Measurements from ENCODE around the gene G3BP2. TPM values are rescaled to one million over a fixed set of nuclear protein-coding genes. Genes with fewer than 3 reads are reported as not detected.
"Not testable (repeated sequence)": the region's sequence is repeated elsewhere in the genome, so short reads cannot be mapped to it uniquely, and the experiment has no call there.

The G3BP2 gene
- polyA plus RNA-seq, 1 donor = 136 TPM

DNA sequence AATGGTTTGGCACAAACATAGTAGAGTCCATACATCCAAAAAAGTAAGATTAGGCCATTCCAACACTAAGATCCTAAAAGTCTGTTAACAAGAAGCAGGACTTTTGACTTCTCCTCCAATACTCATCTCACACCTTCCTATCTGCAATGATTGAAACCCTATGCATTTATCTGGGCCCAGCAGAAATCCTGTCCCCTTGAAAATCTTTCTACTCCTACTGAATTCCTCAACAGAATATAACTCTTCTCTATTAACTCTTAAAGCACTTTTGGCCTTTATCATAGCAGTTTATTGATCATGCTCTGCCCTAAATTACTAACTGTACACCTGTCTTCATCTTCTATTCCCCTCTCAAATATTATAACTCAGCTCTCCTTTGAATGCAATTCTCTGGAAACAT is 4.6 kb downstream of the G3BP2 start:
- H3K27ac ChIP-seq (ENCODE audit: low read length) = peak overlapping the region; percentile 54
- no peaks in the 10 kb centered on the region for H3K9me3 ChIP-seq (ENCODE audit: control insufficient read depth, low read depth, low read length)
- DNase-seq = no peak
- H3K36me3 ChIP-seq (ENCODE audit: control insufficient read depth, insufficient read depth, low read length) = no peaks in the 10 kb centered on the region
- no peaks in the 10 kb centered on the region for H3K27me3 ChIP-seq (ENCODE audit: control insufficient read depth, insufficient read depth, low read length)
- no peak overlapping the region for H3K4me3 ChIP-seq (ENCODE audit: low read length)
- peaks cover 22% of the 10 kb centered on the region for H3K4me1 ChIP-seq (ENCODE audit: control insufficient read depth, insufficient read depth, low read length)

DNA sequence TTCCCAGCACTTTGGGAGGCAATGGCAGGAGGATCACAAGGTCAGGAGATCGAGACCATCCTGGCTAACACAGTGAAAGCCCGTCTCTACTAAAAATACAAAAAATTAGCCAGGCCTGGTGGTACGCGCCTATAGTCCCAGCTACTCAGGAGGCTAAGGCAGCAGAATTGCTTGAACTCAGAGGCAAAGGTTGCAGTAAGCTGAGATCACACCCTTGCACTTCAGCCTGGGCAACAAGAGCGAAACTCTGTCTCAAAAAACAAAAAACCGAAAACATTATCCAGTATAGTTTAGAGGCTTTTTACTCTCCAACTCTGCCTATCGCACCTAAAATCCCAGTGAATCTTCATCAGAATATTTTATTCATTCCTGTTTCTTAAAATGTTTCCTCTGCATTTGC is 5.6 kb downstream of the G3BP2 start:
- not testable (repeated sequence) for H3K27me3 ChIP-seq (ENCODE audit: control insufficient read depth, insufficient read depth, low read length)
- peak; percentile 26 to 62 for DNase-seq

DNA sequence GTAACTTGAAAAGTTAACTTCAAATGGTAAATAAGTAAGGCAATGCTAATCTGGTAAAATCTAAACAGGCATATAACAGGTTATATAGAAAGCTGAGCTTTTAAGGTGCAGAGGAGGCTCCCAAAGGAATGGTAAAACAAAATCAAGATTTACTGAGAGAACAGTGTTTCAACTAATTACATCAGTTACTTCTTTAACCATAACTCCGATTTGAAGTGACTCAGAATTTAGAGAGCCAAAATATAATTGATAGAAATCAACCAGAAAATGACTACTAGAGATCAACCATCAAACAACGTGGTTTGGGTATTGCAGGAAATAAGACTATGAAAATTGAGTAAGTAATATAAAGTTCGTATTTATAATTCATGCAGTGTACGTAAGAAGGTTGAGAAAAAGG is 6.9 kb downstream of the G3BP2 start:
- no peak for DNase-seq
- H3K9me3 ChIP-seq (ENCODE audit: control insufficient read depth, low read depth, low read length) = no peaks in the 10 kb centered on the region
- H3K27me3 ChIP-seq (ENCODE audit: control insufficient read depth, insufficient read depth, low read length) = no peaks in the 10 kb centered on the region
- WGBS (ENCODE audit: insufficient coverage, low lambda C conversion rate) = 82% methylated on average over 2 of the region's 4 CpGs
- peaks cover 2% of the 10 kb centered on the region for H3K36me3 ChIP-seq (ENCODE audit: control insufficient read depth, insufficient read depth, low read length)
- H3K4me3 ChIP-seq (ENCODE audit: low read length) = no peak overlapping the region
- no peak overlapping the region for H3K27ac ChIP-seq (ENCODE audit: low read length)
- peaks cover 21% of the 10 kb centered on the region for H3K4me1 ChIP-seq (ENCODE audit: control insufficient read depth, insufficient read depth, low read length)

More for the DNA sequence above, 5.6 kb downstream of the G3BP2 start:
- not testable (repeated sequence) for H3K36me3 ChIP-seq (ENCODE audit: control insufficient read depth, insufficient read depth, low read length); H3K9me3 ChIP-seq (ENCODE audit: control insufficient read depth, low read depth, low read length); H3K4me3 ChIP-seq (ENCODE audit: low read length)
- H3K4me1 ChIP-seq (ENCODE audit: control insufficient read depth, insufficient read depth, low read length) = peaks cover 22% of the 10 kb centered on the region
- 60% methylated on average over 1 of the region's 7 CpGs for WGBS (ENCODE audit: insufficient coverage, low lambda C conversion rate)
- peak overlapping the region; percentile 54 for H3K27ac ChIP-seq (ENCODE audit: low read length)

GRCh38 chr4:75664604-75665003 is 8.6 kb downstream of the G3BP2 start:
- H3K4me1 ChIP-seq (ENCODE audit: control insufficient read depth, insufficient read depth, low read length) = peaks cover 18% of the 10 kb centered on the region
- H3K4me3 ChIP-seq (ENCODE audit: low read length); H3K36me3 ChIP-seq (ENCODE audit: control insufficient read depth, insufficient read depth, low read length); DNase-seq; H3K9me3 ChIP-seq (ENCODE audit: control insufficient read depth, low read depth, low read length); H3K27ac ChIP-seq (ENCODE audit: low read length); H3K27me3 ChIP-seq (ENCODE audit: control insufficient read depth, insufficient read depth, low read length): not testable (repeated sequence)
- no CpG with 5 or more reads among the region's 3 CpGs for WGBS (ENCODE audit: insufficient coverage, low lambda C conversion rate)

- no peak for DNase-seq
- H3K36me3 ChIP-seq (ENCODE audit: control insufficient read depth, insufficient read depth, low read length) = peaks cover 10% of the 10 kb centered on the region
- WGBS (ENCODE audit: insufficient coverage, low lambda C conversion rate) = 86% methylated on average over 1 of the region's 2 CpGs
- H3K27ac ChIP-seq (ENCODE audit: low read length) = no peak overlapping the region
- no peak overlapping the region for H3K4me3 ChIP-seq (ENCODE audit: low read length)
- H3K9me3 ChIP-seq (ENCODE audit: control insufficient read depth, low read depth, low read length) = no peaks in the 10 kb centered on the region
- no peaks in the 10 kb centered on the region for H3K27me3 ChIP-seq (ENCODE audit: control insufficient read depth, insufficient read depth, low read length)
- H3K4me1 ChIP-seq (ENCODE audit: control insufficient read depth, insufficient read depth, low read length) = peaks cover 23% of the 10 kb centered on the region
Measured at GRCh38 chr4:75662626-75663025, 10.6 kb downstream of the G3BP2 start.

GRCh38 chr4:75660491-75660890 is 12.7 kb downstream of the G3BP2 start:
- no peak overlapping the region for H3K27ac ChIP-seq (ENCODE audit: low read length)
- WGBS (ENCODE audit: insufficient coverage, low lambda C conversion rate) = 40% methylated on average over 1 of the region's 2 CpGs

GRCh38 chr4:75659512-75660031 is 13.6 kb downstream of the G3BP2 start:
- WGBS (ENCODE audit: insufficient coverage, low lambda C conversion rate) = 33% methylated on average over 1 of the region's 1 CpG

More at GRCh38 chr4:75660491-75660890, 12.7 kb downstream of the G3BP2 start:
- DNase-seq = no peak
- no peaks in the 10 kb centered on the region for H3K27me3 ChIP-seq (ENCODE audit: control insufficient read depth, insufficient read depth, low read length)
- H3K4me3 ChIP-seq (ENCODE audit: low read length) = no peak overlapping the region
- no peaks in the 10 kb centered on the region for H3K9me3 ChIP-seq (ENCODE audit: control insufficient read depth, low read depth, low read length)
- H3K36me3 ChIP-seq (ENCODE audit: control insufficient read depth, insufficient read depth, low read length) = peaks cover 22% of the 10 kb centered on the region
- peaks cover 23% of the 10 kb centered on the region for H3K4me1 ChIP-seq (ENCODE audit: control insufficient read depth, insufficient read depth, low read length)

DNA sequence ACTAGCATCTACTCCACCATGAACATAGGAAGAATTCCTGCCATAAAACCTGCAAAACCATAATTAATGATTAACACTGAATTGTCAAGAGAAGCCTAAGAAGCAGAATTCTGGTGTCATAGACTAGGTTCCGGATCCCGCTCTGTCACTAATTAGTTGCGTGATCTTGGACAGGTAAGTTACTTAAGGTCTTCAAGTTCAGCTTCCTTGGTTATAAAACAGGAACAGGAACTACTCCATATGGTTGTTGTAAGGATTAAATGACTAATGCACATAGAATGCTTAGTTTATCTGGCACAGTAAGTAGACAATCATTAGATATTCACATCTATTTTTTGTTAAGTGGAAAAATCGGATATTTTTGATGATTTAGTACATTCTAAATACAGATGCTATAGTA is 14.3 kb downstream of the G3BP2 start:
- peak; percentile 87 to 94 for DNase-seq
- Histone ChIP-seq H3K9me3 (ENCODE audit: control insufficient read depth, low read depth, low read length) (no peaks in the 10 kb centered on the region), H3K4me3 (ENCODE audit: low read length) (no peak overlapping the region), H3K4me1 (ENCODE audit: control insufficient read depth, insufficient read depth, low read length) (peaks cover 12% of the 10 kb centered on the region), H3K27me3 (ENCODE audit: control insufficient read depth, insufficient read depth, low read length) (no peaks in the 10 kb centered on the region), H3K36me3 (ENCODE audit: control insufficient read depth, insufficient read depth, low read length) (peaks cover 29% of the 10 kb centered on the region), H3K27ac (ENCODE audit: low read length) (peak overlapping the region; percentile 70)
- WGBS (ENCODE audit: insufficient coverage, low lambda C conversion rate) = no CpG with 5 or more reads among the region's 4 CpGs

More at GRCh38 chr4:75659512-75660031, 13.6 kb downstream of the G3BP2 start:
- no peak for DNase-seq
- H3K27ac ChIP-seq (ENCODE audit: low read length) = peak overlapping the region; percentile 70
- no peak overlapping the region for H3K4me3 ChIP-seq (ENCODE audit: low read length)
- H3K27me3 ChIP-seq (ENCODE audit: control insufficient read depth, insufficient read depth, low read length) = no peaks in the 10 kb centered on the region
- H3K4me1 ChIP-seq (ENCODE audit: control insufficient read depth, insufficient read depth, low read length) = peaks cover 16% of the 10 kb centered on the region
- H3K9me3 ChIP-seq (ENCODE audit: control insufficient read depth, low read depth, low read length) = no peaks in the 10 kb centered on the region
- peaks cover 28% of the 10 kb centered on the region for H3K36me3 ChIP-seq (ENCODE audit: control insufficient read depth, insufficient read depth, low read length)

- DNase-seq = no peak
- WGBS (ENCODE audit: insufficient coverage, low lambda C conversion rate) = 80% methylated on average over 1 of the region's 2 CpGs
- H3K4me1 ChIP-seq (ENCODE audit: control insufficient read depth, insufficient read depth, low read length) = peaks cover 11% of the 10 kb centered on the region
Measured at GRCh38 chr4:75655562-75655961, 17.6 kb downstream of the G3BP2 start.

GRCh38 chr4:75654905-75655304 is 18.3 kb downstream of the G3BP2 start:
- Histone ChIP-seq H3K4me1 (ENCODE audit: control insufficient read depth, insufficient read depth, low read length) (peaks cover 6% of the 10 kb centered on the region), H3K36me3 (ENCODE audit: control insufficient read depth, insufficient read depth, low read length) (peaks cover 40% of the 10 kb centered on the region), H3K27me3 (ENCODE audit: control insufficient read depth, insufficient read depth, low read length) (no peaks in the 10 kb centered on the region), H3K9me3 (ENCODE audit: control insufficient read depth, low read depth, low read length) (no peaks in the 10 kb centered on the region), H3K27ac (ENCODE audit: low read length) (no peak overlapping the region), H3K4me3 (ENCODE audit: low read length) (no peak overlapping the region)
- WGBS (ENCODE audit: insufficient coverage, low lambda C conversion rate) = no CpG with 5 or more reads among the region's 1 CpG
- DNase-seq = no peak

More at GRCh38 chr4:75655562-75655961, 17.6 kb downstream of the G3BP2 start:
- Histone ChIP-seq H3K36me3 (ENCODE audit: control insufficient read depth, insufficient read depth, low read length) (peaks cover 38% of the 10 kb centered on the region), H3K27ac (ENCODE audit: low read length) (no peak overlapping the region), H3K9me3 (ENCODE audit: control insufficient read depth, low read depth, low read length) (no peaks in the 10 kb centered on the region), H3K27me3 (ENCODE audit: control insufficient read depth, insufficient read depth, low read length) (no peaks in the 10 kb centered on the region), H3K4me3 (ENCODE audit: low read length) (no peak overlapping the region)

- Histone ChIP-seq H3K27me3 (ENCODE audit: control insufficient read depth, insufficient read depth, low read length) (no peaks in the 10 kb centered on the region), H3K36me3 (ENCODE audit: control insufficient read depth, insufficient read depth, low read length) (peaks cover 46% of the 10 kb centered on the region), H3K4me3 (ENCODE audit: low read length) (no peak overlapping the region), H3K27ac (ENCODE audit: low read length) (no peak overlapping the region), H3K9me3 (ENCODE audit: control insufficient read depth, low read depth, low read length) (no peaks in the 10 kb centered on the region), H3K4me1 (ENCODE audit: control insufficient read depth, insufficient read depth, low read length) (no peaks in the 10 kb centered on the region)
- WGBS (ENCODE audit: insufficient coverage, low lambda C conversion rate) = no CpG with 5 or more reads among the region's 2 CpGs
- peak; percentile 26 to 53 for DNase-seq
Measured at GRCh38 chr4:75653845-75654503, 19.2 kb downstream of the G3BP2 start.
